ENCODE results near the gene FAM72A.
"Not testable (repeated sequence)": the region's sequence is repeated elsewhere in the genome, so short reads cannot be mapped to it uniquely, and the experiment has no call there.

- not testable (repeated sequence) for TF ChIP-seq CTCF (IDR thresholded peaks at IDR 0.05; ENCODE audit: extremely low read depth in 1 of 2, insufficient read depth in 1 of 2, low read depth in 1 of 2, low read length in 2 of 2); POLR2A (IDR thresholded peaks at IDR 0.05; ENCODE audit: low read depth, low read length); MAX (IDR thresholded peaks at IDR 0.05; ENCODE audit: insufficient read depth, insufficient read length); FOS (IDR thresholded peaks at IDR 0.05; ENCODE audit: borderline replicate concordance, insufficient read depth, low read length); POLR2AphosphoS5 (IDR thresholded peaks at IDR 0.05; ENCODE audit: insufficient read depth, low read depth, low read length); EZH2 (IDR thresholded peaks at IDR 0.05; ENCODE audit: borderline replicate concordance, low read depth, low read length, severe bottlenecking); MYC (IDR thresholded peaks at IDR 0.05; ENCODE audit: low read depth, low read length); GATA2 (IDR thresholded peaks at IDR 0.05; ENCODE audit: insufficient read depth, insufficient read length, low read depth, low read length); JUN (IDR thresholded peaks at IDR 0.05; ENCODE audit: borderline replicate concordance, insufficient read depth, insufficient read length, low read depth)
Measured at GRCh38 chr1:206173110-206173719, 29.4 kb downstream of the FAM72A start.
